Fibroblast of lung (primary cell): ENCODE data around the gene LSM12. TPM values are rescaled to one million over a fixed set of nuclear protein-coding genes. Genes with fewer than 3 reads are reported as not detected.

Experiments
- DNase-seq, 2 donors: peaks; one replicate each; pipeline versions ENCODE4 v3.0.0 to v3.0.0-alpha.2; 2010; ENCODE audit warnings: low read depth in 2 of 2
- H2AFZ ChIP-seq: 2 replicates; pipeline ENCODE4 v1.5.1; 2012; ENCODE audit warnings: low read length, control low read depth, inconsistent platforms
- H3K27ac ChIP-seq: 2 replicates; pipeline ENCODE4 v1.5.1; 2011; ENCODE audit warnings: low read length, control low read depth; ENCODE audit not compliant: insufficient read depth
- H3K27me3 ChIP-seq: 2 replicates; pipeline ENCODE4 v1.5.1; 2011; ENCODE audit warnings: mild to moderate bottlenecking, low read length; ENCODE audit not compliant: control insufficient read depth, insufficient read depth
- H3K36me3 ChIP-seq: 2 replicates; pipeline ENCODE4 v1.5.1; 2011; ENCODE audit warnings: low read length; ENCODE audit not compliant: control insufficient read depth, insufficient read depth
- H3K4me1 ChIP-seq: 2 replicates; pipeline ENCODE4 v1.5.1; 2011; ENCODE audit warnings: low read length; ENCODE audit not compliant: control insufficient read depth, insufficient read depth; ENCODE audit errors: extremely low read depth
- H3K4me2 ChIP-seq: 2 replicates; pipeline ENCODE4 v1.5.1; 2011; ENCODE audit warnings: low read length, control low read depth; ENCODE audit not compliant: insufficient read depth; ENCODE audit errors: extremely low read depth
- H3K4me3 ChIP-seq, 4 experiments: fragments of 200-600 bp in 1 of 4; sonication (generic) in 1 of 4; replicated peaks in 1 of 4; 2 replicates each; pipeline ENCODE4 v1.5.1; 2011 to 2016; ENCODE audit warnings: low read length in 4 of 4, low read depth in 3 of 4, mild to moderate bottlenecking in 3 of 4, control low read depth in 2 of 4, inconsistent platforms in 1 of 4, mixed read lengths in 1 of 4; ENCODE audit not compliant: insufficient read depth in 1 of 4; ENCODE audit errors: control extremely low read depth in 1 of 4
- H3K79me2 ChIP-seq: 2 replicates; pipeline ENCODE4 v1.5.1; 2012; ENCODE audit warnings: mild to moderate bottlenecking, low read length, inconsistent platforms; ENCODE audit not compliant: control insufficient read depth, insufficient read depth
- H3K9ac ChIP-seq: 2 replicates; pipeline ENCODE4 v1.5.1; 2011; ENCODE audit warnings: mild to moderate bottlenecking, low read length, control low read depth; ENCODE audit not compliant: insufficient read depth
- H3K9me3 ChIP-seq: 2 replicates; pipeline ENCODE4 v1.5.1; 2012; ENCODE audit warnings: low read depth, low read length; ENCODE audit not compliant: control insufficient read depth, insufficient read depth
- H4K20me1 ChIP-seq: 2 replicates; pipeline ENCODE4 v1.5.1; 2011; ENCODE audit warnings: low read length; ENCODE audit not compliant: control insufficient read depth, insufficient read depth; ENCODE audit errors: extremely low read depth
- CTCF ChIP-seq, 2 donors: IDR thresholded peaks in 1 of 2; conservative IDR thresholded peaks in 1 of 2; 1 replicate in 1 of 2; 2 replicates in 1 of 2; pipeline ENCODE4 v1.5.1; 2011 to 2012; ENCODE audit warnings: low read length in 2 of 2, control low read depth in 1 of 2, inconsistent platforms in 1 of 2, low read depth in 1 of 2, mild to moderate bottlenecking in 1 of 2
- EZH2 ChIP-seq: IDR thresholded peaks from 2 replicates; pipeline ENCODE4 v1.5.1; 2012; ENCODE audit warnings: low read length, control low read depth, mild to moderate bottlenecking; ENCODE audit errors: missing control alignments
- polyA plus RNA-seq, 2 donors: library from polyadenylated mRNA; depleted of rRNA in 1 of 2; stranded (reverse) in 1 of 2; unstranded in 1 of 2; fragments of >200 nt; gene quantifications; 2 replicates each; pipeline ENCODE4 v1.2.1, GENCODE V29; 2011 to 2012; ENCODE audit warnings: missing spikeins in 1 of 2
- total RNA-seq: library from RNA; depleted of rRNA; stranded (reverse); fragments of >200 nt; gene quantifications from 2 replicates; pipeline ENCODE4 v1.2.1, GENCODE V29; 2014

Gene LSM12
- total and polyA plus RNA-seq, 2 donors (not counting 1 experiment from before 2014, with no cell fraction given): 25.6 to 79.3 TPM

- TF ChIP-seq CTCF (conservative IDR thresholded peaks at IDR 0.05 in 1 of 2, IDR thresholded peaks at IDR 0.05 in 1 of 2; ENCODE audit: low read depth in 1 of 2, low read length in 2 of 2): no peak
- TF ChIP-seq EZH2: no peak
- Histone ChIP-seq H3K79me2 (no peaks in the 10 kb centered on the region), H3K36me3 (peaks cover 23% of the 10 kb centered on the region), H4K20me1 (no peaks in the 10 kb centered on the region), H3K4me1 (peaks cover 16% of the 10 kb centered on the region), H3K27ac (peak overlapping the region; percentile 87), H3K9ac (peak overlapping the region; percentile 53), H3K4me3 (no peak overlapping the region), H3K27me3 (no peaks in the 10 kb centered on the region), H3K4me2 (no peak overlapping the region), H3K9me3 (no peaks in the 10 kb centered on the region), H2AFZ (no peak overlapping the region)
- no peak for DNase-seq
Observed at GRCh38 chr17:44085908-44086307, 19.4 kb upstream of the LSM12 start.

- Histone ChIP-seq H3K79me2 (no peaks in the 10 kb centered on the region), H3K36me3 (peaks cover 23% of the 10 kb centered on the region), H2AFZ (no peak overlapping the region), H3K27me3 (no peaks in the 10 kb centered on the region), H3K9me3 (no peaks in the 10 kb centered on the region), H3K27ac (no peak overlapping the region), H3K4me2 (no peak overlapping the region), H3K9ac (no peak overlapping the region), H3K4me3 (no peak overlapping the region), H3K4me1 (peaks cover 16% of the 10 kb centered on the region), H4K20me1 (no peaks in the 10 kb centered on the region)
- no peak for TF ChIP-seq CTCF (conservative IDR thresholded peaks at IDR 0.05 in 1 of 2, IDR thresholded peaks at IDR 0.05 in 1 of 2; ENCODE audit: low read depth in 1 of 2, low read length in 2 of 2)
- DNase-seq: no peak
Observed at GRCh38 chr17:44084921-44085320, 18.4 kb upstream of the LSM12 start.

- DNase-seq: no peak
- no peak overlapping the region for H3K4me2 ChIP-seq
- no peak overlapping the region for H3K9ac ChIP-seq
- TF ChIP-seq EZH2 (no peak), CTCF (conservative IDR thresholded peaks at IDR 0.05 in 1 of 2, IDR thresholded peaks at IDR 0.05 in 1 of 2; ENCODE audit: low read depth in 1 of 2, low read length in 2 of 2) (peak in 1 of 2 donors; percentile 16)
- H3K36me3 ChIP-seq: peaks cover 25% of the 10 kb centered on the region
- H3K27me3 ChIP-seq: no peaks in the 10 kb centered on the region
- no peaks in the 10 kb centered on the region for H3K9me3 ChIP-seq
- H3K79me2 ChIP-seq: no peaks in the 10 kb centered on the region
- H3K27ac ChIP-seq: no peak overlapping the region
- no peak overlapping the region for H3K4me3 ChIP-seq
- H3K4me1 ChIP-seq: peaks cover 16% of the 10 kb centered on the region
- no peak overlapping the region for H2AFZ ChIP-seq
- no peaks in the 10 kb centered on the region for H4K20me1 ChIP-seq
Observed at GRCh38 chr17:44084131-44084538, 17.7 kb upstream of the LSM12 start.
